ENCODE results near the gene STAU1.
"Not testable (repeated sequence)": the region's sequence is repeated elsewhere in the genome, so short reads cannot be mapped to it uniquely, and the experiment has no call there.

STAU1 gene

GRCh38 chr20:49112596-49113274, 75.4 kb downstream of the STAU1 start:
- DNase-seq, result no peak

DNA sequence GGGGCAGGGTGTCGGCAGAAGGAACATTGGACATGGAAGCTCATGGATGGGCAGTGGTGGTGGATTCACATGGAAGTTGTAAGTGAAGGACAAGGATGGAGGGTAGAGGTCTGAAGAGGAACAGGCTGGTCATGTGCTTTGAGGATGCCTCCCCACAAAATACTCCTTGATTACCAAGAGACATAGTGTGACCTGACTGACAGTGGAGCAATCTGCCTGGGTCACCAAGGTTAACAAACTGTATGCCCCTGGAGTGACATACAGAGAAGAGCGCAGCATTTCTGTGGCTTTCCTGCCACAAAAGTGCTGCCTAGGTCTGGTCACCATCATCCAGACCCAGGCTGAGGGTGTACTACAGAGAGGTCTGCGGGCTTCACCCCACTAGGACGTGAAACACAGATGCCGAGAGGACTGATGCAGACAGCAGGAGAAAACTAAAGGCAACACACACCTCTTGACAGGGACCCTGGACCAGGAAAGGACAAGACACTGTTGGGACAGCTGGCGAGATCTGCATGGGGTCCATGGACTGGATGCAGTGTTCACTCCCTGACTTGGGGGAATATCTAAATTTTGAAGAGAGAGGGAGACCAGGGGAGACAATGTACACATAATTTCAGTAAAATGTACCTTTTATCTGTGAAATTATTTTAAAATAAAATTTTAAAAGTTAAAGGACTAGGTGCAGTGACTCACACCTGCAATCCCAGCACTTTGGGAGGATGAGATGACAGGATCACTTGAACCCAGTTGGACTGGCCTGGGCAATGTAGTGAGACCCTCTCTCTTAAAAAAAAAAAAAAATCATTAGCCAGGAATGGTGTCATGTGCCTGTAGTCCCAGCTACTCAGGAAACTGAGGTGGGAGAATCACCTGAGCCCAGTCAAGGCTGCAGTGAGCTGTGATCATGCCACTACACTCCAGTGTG, 77.1 kb downstream of the STAU1 start:
- no peak for DNase-seq

DNA sequence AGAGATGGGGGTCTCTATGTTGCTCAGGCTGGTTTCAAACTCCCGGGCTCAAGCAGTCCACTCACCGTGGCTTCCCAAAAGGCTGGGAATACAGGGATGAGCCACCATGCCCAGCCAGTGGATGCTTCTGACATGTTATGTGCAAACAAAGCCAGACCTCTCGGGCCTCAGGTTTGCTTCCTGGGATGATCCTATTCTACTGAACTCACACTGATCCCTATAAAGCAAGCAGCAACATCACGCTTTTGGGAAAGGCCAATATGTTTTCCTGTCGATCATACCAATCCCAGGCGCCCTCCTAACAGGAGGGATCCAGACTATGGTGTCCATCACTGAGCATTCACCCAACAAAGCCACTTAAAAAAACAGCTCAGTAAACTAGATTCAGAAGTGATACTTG, 81.8 kb downstream of the STAU1 start:
- DNase-seq, result no peak

- not testable (repeated sequence) for DNase-seq
Measured at GRCh38 chr20:49104979-49105547, 83.1 kb downstream of the STAU1 start.

DNA sequence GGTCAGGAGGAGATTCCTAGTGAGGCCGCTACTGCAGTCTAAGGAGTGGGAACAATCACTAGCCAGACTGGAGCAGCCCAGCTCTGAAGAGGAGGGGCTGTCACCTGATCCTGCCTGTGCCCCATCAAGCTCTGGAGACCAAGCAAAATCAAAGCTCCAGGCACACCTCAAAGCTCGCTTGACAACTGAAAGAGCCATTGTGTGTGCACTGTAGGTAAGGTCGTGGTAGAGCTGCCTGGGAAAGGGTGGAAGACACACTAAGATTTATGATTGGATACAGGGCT, 83.8 kb downstream of the STAU1 start:
- no peak for DNase-seq

- no peak for DNase-seq
Measured at GRCh38 chr20:49103647-49104364, 84.3 kb downstream of the STAU1 start.

GRCh38 chr20:49103019-49103418, 85.1 kb downstream of the STAU1 start:
- DNase-seq, result no peak

DNA sequence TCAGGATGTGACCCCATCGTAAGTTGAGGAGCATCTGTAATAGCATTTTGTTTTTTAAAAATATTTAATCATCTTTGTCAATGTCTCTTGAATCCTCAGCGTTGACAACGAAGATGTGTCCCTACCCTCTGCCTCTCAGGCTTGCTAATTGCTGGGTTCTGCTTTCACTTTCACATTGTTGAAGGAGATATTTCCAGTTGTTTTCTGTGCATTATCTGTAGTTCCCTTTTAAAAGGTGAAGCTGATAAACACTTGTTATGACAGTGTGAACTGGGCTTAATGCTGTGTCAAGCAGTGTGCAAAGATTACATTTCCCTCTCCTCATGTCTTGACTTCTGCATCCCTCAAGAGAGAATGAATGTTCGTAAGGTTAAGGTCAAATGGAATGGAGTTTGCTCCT, 87.2 kb downstream of the STAU1 start:
- no peak for DNase-seq

DNA sequence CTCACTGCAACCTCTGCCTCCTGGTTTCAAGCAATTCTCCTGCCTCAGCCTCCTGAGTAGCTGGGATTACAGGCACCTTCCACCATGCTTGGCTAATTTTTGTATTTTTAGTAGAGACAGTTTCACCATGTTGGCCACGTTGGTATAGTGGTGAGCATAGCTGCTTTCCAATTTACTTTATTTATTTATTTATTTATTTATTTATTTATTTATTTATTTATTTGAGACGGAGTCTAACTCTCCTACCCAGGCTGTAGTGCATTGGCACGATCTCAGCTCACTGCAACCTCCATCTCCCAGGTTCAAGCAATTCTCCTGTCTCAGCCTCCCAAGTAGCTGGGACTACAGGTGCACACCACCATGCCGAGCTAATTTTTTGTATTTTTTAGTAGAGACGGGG, 87.8 kb downstream of the STAU1 start:
- DNase-seq, result not testable (repeated sequence)

DNA sequence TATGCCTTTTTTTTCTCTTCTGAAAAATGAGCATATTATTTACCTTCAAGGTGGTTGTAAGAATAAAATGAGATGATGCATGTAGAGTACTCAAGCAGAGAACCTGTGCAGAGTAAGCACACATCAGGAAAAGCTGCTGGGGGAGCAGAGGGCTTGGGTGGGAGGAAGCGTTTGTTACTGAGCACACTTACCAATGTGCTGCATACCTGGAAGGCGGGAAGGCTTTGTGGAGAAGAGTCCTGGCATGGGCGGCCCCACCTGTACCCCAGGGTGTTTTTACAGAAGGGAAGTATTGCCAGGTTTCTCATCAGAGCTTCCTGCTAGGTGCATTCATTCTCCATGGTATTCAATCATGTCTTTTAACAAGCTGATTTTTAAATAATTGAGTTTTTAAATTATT, 89.1 kb downstream of the STAU1 start:
- DNase-seq, result no peak

GRCh38 chr20:49098136-49098535, 90.0 kb downstream of the STAU1 start:
- DNase-seq, result no peak

DNA sequence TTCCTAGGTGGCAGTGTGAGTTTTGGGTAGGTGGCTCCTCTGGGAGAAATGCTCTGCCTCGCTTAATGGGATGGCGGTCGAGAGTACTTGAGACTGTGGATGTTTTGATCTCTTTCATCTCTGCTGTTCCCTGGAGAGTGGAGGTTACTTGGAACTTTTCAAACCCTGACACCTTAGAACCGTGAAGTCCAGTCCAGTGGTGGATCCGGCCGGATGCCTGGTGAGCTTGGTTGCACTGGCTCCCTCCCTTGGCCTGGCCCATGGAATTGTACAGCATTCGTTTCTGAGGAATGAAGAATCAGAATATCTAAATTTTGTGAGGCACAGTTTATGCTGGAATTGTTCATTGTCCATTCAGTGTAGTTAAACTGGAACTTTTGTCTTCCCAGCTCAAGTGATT, 91.0 kb downstream of the STAU1 start:
- no peak for DNase-seq

DNA sequence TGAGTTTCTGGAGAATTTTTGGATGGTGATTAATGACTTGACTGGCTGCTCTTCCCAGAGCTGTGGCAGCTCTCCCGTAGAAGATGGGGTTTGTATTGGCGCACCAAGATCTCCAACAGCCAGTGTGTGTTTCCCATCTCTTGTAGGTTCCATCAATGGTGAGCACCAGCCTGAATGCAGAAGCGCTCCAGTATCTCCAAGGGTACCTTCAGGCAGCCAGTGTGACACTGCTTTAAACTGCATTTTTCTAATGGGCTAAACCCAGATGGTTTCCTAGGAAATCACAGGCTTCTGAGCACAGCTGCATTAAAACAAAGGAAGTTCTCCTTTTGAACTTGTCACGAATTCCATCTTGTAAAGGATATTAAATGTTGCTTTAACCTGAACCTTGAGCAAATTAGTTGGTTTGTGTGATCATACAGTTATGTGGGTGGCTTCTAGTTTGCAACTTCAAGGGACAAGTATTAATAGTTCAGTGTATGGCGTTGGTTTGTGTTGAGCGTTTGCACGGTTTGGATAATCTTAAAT, 91.9 kb downstream of the STAU1 start:
- DNase-seq, result no peak

GRCh38 chr20:49091762-49092161, 96.4 kb downstream of the STAU1 start:
- no peak for DNase-seq

GRCh38 chr20:49091104-49091503, 97.0 kb downstream of the STAU1 start:
- DNase-seq, result no peak

DNA sequence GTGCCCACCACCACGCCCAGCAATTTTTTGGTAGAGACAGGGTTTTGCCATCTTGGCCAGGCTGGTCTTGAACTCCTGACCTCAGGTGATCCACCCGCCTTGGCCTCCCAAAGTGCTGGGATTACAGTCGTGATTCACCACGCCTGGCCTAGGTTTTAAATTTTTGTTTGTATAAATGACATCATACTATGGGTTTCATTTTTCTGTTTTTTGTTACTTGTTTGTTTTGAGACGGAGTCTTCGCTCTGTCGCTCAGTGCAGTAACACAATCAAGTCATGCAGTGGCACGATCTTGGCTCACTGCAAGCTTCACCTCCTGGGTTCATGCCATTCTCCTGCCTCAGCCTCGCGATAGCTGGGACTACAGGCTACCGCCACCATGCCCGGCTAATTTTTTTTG, 105.8 kb downstream of the STAU1 start:
- DNase-seq, result not testable (repeated sequence)

DNA sequence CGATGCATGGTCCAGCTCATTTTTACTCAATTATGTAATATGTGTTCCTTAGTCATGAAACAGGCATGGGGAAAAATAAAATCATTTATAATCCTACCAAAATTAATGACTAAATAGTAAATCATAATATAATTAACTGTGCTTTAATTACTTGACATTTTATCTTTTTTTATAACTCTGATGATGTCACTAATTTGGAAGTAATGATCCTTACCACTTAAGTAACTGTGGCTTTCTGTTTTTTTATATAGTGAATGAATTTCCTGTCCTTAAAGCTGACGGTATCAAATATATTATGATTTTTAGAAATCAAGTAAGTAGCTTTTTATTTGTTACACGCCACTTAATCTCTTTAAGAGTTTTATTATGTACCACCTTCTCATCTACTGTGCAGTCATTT, 109.8 kb downstream of the STAU1 start:
- DNase-seq, result no peak

DNA sequence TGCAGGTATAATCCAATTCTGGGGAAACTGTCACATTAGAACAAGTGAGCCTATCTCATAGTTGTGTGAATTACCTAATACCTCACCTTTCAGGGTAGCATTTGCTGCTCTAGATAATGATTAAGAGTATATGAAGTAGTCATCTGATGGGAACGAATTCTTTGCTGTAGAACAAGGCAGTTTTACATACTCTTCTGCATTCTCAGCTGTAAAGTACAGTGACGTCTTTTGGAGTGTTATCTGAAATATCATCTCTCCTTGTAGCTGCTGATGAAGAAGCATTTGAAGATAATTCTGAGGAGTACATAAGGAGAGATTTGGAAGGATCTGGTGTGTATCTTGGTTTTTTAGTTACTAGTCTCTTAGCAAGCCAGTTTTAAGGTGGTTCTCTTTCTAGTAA, 113.6 kb downstream of the STAU1 start:
- DNase-seq, result no peak

All from activated CD4-positive, alpha-beta T cell treated with anti-CD3 and anti-CD28 coated beads for 1 hour (primary cell).